Chondrocyte (in vitro differentiated cells): Measurements from ENCODE around the gene TOM1L2. TPM values are rescaled to one million over a fixed set of nuclear protein-coding genes. Genes with fewer than 3 reads are reported as not detected.

Experiments
- DNase-seq: peaks from one replicate; pipeline ENCODE4 v3.0.0; 2021; ENCODE audit warnings: mixed read lengths, low spot score
- H3K27ac Mint-ChIP-seq: one replicate; pipeline ENCODE4 v1.8.0; 2021; ENCODE audit warnings: mild to moderate bottlenecking, moderate library complexity, mixed read lengths; ENCODE audit not compliant: unreplicated experiment
- H3K27me3 Mint-ChIP-seq: 2 replicates; pipeline ENCODE4 v1.8.0; 2021; ENCODE audit warnings: low read depth, mixed read lengths
- H3K36me3 Mint-ChIP-seq: 2 replicates; pipeline ENCODE4 v1.8.0; 2021; ENCODE audit warnings: low read depth, mixed read lengths
- H3K4me1 Mint-ChIP-seq: 2 replicates; pipeline ENCODE4 v1.8.0; 2021; ENCODE audit warnings: low read depth, mild to moderate bottlenecking, mixed read lengths
- H3K4me3 Mint-ChIP-seq: one replicate; pipeline ENCODE4 v1.8.0; 2021; ENCODE audit warnings: mild to moderate bottlenecking, moderate library complexity, mixed read lengths; ENCODE audit not compliant: unreplicated experiment
- H3K9me3 Mint-ChIP-seq: 2 replicates; pipeline ENCODE4 v1.8.0; 2021; ENCODE audit warnings: low read depth, mixed read lengths
- CTCF ChIP-seq: fragments of 200-600 bp; sonication (generic); IDR thresholded peaks from 2 replicates; pipeline ENCODE4 v1.5.0; 2021; ENCODE audit warnings: antibody characterized with exemption, mild to moderate bottlenecking, moderate library complexity
- total RNA-seq: library from RNA; stranded (reverse); gene quantifications from 3 replicates; pipeline ENCODE4 v1.2.1, GENCODE V29; 2021

The TOM1L2 gene
- total RNA-seq, 1 donor from 2014 or later = 56.1 TPM

GRCh38 chr17:17900615-17901520, 71.3 kb downstream of the TOM1L2 start:
- Mint-ChIP-seq H3K4me1 (peaks cover 38% of the 10 kb centered on the region), H3K36me3 (peaks cover 26% of the 10 kb centered on the region), H3K9me3 (no peaks in the 10 kb centered on the region), H3K27ac (peak overlapping the region; percentile 90), H3K4me3 (peak overlapping the region; percentile 20), H3K27me3 (no peaks in the 10 kb centered on the region)
- peak; percentile 48 for DNase-seq
- no peak for TF ChIP-seq CTCF

- Mint-ChIP-seq H3K27ac (peak overlapping the region; percentile 12), H3K36me3 (peaks cover 19% of the 10 kb centered on the region), H3K4me3 (no peak overlapping the region), H3K27me3 (no peaks in the 10 kb centered on the region), H3K9me3 (no peaks in the 10 kb centered on the region), H3K4me1 (peaks cover 38% of the 10 kb centered on the region)
- no peak for TF ChIP-seq CTCF
- peak; percentile 50 for DNase-seq
Measured at GRCh38 chr17:17899486-17899885, 72.7 kb downstream of the TOM1L2 start.

GRCh38 chr17:17898673-17899072, 73.5 kb downstream of the TOM1L2 start:
- Mint-ChIP-seq H3K4me3 (no peak overlapping the region), H3K4me1 (peaks cover 32% of the 10 kb centered on the region), H3K27me3 (no peaks in the 10 kb centered on the region), H3K36me3 (peaks cover 21% of the 10 kb centered on the region), H3K27ac (no peak overlapping the region), H3K9me3 (no peaks in the 10 kb centered on the region)
- no peak for DNase-seq
- TF ChIP-seq CTCF = no peak

DNA sequence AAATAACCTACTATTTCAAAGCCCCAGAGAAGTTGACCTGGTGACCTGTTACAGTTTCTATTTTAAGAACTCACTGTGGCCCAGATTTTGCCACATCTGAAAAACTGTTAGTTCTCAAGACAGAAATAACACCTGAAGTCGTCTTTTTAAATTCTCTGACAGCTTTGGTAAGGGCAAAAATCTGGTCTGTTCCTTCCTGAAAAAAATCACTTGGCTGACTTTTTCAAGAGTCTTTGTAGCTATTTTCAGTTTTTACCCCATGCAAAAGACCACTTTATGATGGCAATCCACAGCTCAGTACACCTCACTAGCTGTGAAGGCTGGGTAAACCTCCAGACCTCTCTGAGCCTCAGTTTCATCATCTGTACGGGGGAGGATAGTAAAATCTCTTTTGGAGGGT, 74.8 kb downstream of the TOM1L2 start:
- peaks cover 25% of the 10 kb centered on the region for H3K4me1 Mint-ChIP-seq
- TF ChIP-seq CTCF = no peak
- DNase-seq = no peak
- no peak overlapping the region for H3K4me3 Mint-ChIP-seq
- H3K9me3 Mint-ChIP-seq = no peaks in the 10 kb centered on the region
- H3K36me3 Mint-ChIP-seq = peaks cover 30% of the 10 kb centered on the region
- H3K27me3 Mint-ChIP-seq = no peaks in the 10 kb centered on the region
- H3K27ac Mint-ChIP-seq = no peak overlapping the region

DNA sequence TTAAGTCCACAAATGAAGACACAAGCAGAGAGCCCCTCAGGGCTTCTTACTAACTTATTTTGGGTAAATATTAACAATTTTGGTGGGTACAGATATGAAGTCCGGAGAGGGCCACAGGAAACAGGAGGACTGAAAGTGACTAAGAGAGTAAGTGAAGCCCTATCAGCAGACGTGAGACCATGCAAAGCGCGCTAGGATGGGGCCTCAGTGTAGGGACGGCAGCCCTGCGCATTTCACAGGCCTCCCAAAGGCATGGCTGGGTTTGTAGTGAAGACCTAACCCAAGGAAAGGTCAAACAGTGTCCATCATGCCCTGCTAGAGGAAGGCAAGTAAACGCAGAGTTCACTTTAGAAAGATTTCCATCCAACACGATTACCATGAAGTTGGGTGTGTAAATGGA, 75.5 kb downstream of the TOM1L2 start:
- no peak overlapping the region for H3K27ac Mint-ChIP-seq

More for the DNA sequence above, 75.5 kb downstream of the TOM1L2 start:
- TF ChIP-seq CTCF = no peak
- Mint-ChIP-seq H3K27me3 (no peaks in the 10 kb centered on the region), H3K36me3 (peaks cover 33% of the 10 kb centered on the region), H3K4me3 (no peak overlapping the region), H3K9me3 (no peaks in the 10 kb centered on the region), H3K4me1 (peaks cover 25% of the 10 kb centered on the region)
- DNase-seq = peak; percentile 25
